Hematopoietic multipotent progenitor cell (in vitro differentiated cells): ENCODE results near the gene ZNF224. TPM values are rescaled to one million over a fixed set of nuclear protein-coding genes. Genes with fewer than 3 reads are reported as not detected.
"Not testable (repeated sequence)": the region's sequence is repeated elsewhere in the genome, so short reads cannot be mapped to it uniquely, and the experiment has no call there.

Experiments
- DNase-seq, 3 donors: peaks; one replicate each; pipeline ENCODE4 v3.0.0-alpha.2; 2011 to 2015; ENCODE audit warnings: low read depth in 2 of 3, low spot score in 2 of 3
- small RNA-seq: library from RNA; depleted of rRNA; stranded (forward); fragments of <200 nt; gene quantifications from one replicate; pipeline ENCODE3, GENCODE V24; 2012
- total RNA-seq: library from RNA; depleted of rRNA; stranded (reverse); fragments of >200 nt; gene quantifications from one replicate; pipeline ENCODE4 v1.2.3, GENCODE V29; 2012

ZNF224 gene
- total RNA-seq, 1 donor, result 16.7 TPM

DNA sequence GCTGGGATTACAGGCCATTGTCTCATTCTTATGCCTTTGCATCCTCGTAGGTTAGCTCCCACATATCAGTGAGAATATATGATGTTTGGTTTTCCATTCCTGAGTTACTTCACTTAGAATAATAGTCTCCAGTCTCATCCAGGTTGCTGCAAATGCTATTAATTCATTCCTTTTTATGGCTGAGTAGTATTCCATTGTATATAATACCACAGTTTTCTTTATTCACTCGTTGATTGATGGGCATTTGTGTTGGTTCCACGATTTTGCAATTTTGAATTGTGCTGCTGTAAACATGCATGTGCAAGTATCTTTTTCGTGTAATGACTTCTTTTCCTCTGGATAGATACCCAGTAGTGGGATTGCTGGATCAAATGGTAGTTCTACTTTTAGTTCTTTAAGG lies 27.0 kb downstream of the ZNF224 start:
- not testable (repeated sequence) for DNase-seq

DNA sequence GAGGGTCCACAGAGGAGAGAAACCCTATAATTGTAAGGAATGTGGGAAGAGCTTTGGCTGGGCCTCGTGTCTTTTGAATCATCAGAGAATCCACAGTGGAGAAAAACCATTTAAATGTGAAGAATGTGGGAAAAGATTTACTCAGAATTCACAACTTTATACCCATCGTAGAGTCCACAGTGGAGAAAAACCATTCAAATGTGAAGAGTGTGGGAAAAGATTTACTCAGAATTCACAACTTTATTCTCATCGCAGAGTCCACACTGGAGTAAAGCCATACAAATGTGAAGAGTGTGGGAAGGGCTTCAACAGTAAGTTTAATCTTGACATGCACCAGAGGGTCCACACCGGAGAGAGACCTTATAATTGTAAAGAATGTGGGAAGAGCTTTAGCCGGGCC lies 37.8 kb downstream of the ZNF224 start:
- no peak for DNase-seq

DNA sequence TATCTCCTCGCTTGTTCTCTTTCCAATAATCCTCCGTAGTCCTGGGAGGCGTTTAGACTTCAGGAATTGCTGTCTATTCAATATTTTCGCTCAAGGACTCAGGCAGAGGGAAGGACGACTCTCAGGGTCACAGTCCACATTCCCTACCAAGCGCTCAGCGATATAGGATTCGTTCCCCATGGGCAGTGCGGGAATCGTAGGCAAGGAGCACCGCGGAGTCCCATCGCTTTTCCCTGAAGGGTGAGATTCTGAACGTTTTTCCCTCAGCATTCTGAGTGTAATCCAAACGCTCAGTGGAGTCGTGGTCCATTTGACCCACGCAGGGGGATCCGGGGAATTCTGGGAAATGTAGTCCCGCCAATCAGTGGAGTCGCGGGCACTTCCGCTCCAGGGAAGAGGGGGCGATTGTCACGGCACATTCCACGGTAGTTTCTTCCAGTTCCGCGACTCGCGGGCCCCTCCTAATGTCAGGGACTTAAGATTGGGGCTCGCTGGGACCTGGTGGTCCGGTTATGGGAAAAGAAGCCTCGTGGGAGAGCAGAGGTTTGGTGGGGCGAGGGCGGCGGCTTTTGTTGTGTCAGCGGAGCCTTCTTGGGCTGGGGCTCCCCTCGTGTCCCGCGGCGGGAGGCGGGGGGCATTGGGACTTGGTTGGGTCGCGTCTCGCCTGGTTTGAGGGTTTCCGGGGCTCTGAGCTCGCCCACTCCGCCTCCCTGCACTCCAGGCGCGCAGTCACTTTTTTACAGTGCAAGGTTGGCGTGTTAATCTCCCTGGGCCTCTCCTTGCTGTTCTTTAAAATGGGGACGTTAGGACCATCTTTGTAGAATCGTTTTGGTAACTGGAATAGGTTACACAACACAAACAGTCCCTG lies 47.3 kb downstream of the ZNF224 start, which contains the start of gene ZNF234:
Gene ZNF234, plus strand, starts transcription at position 364 of the 868 bp plus-strand sequence. CDS start 3,079 bp downstream, outside the sequence.
- DNase-seq, result peak in 2 of 3 donors; percentile 85 to 87

DNA sequence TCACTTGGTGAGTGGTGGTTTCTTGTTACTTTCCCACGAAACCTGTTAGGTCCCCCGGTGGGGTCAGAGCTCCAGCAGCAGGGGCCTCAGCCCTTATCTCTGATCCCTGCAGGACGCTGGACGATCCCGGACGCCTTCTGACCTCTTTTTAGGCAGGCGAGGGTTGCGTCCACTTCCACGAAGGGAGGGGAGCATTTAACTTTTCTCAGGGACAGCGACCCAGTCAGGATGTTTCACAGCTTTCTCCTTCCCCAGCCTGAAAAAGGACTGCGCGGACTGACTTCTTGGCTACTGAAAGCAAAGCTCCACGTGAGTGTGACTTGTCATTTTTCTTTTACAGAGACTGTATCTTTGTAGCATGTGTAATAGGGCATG lies 47.9 kb downstream of the ZNF224 start:
- no peak for DNase-seq

DNA sequence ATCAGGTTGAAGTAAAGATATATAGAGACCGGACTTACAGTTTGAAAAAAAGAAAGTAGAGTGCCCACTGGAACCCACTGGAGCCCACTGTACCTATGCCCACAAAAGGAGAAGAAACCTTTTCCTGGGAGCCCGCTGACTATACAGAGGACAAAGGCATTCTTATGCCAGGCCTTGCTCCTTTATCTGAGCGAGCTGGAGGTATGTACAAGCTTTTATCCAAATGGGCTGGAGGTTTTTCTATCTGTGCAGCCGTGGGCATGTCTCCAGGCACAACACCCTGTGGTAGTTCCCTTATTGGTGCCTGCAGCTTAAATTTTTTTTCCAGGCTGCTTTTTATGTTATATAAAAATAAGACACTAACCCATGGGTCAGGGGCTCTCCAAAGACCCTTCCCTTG lies 55.6 kb downstream of the ZNF224 start:
- no peak for DNase-seq

DNA sequence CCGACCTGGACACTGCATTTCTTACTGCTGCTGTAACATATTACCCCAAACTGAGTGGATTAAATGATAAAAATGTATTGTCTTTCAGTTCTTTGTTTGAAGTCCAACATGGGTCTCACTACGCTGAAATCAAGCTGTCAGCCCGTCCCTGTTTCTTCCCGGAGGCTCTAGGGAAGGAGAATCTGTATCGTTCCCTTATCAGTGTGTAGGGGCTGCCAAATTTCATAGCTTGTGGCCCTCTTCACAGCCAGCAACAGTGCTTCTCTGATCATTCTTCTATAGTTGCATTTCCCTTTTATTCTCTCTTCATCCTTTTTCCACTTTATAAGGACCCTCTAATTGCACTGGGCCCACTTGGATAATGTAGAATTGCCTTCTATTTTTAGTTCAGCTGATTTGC lies 57.3 kb downstream of the ZNF224 start:
- DNase-seq, result no peak

DNA sequence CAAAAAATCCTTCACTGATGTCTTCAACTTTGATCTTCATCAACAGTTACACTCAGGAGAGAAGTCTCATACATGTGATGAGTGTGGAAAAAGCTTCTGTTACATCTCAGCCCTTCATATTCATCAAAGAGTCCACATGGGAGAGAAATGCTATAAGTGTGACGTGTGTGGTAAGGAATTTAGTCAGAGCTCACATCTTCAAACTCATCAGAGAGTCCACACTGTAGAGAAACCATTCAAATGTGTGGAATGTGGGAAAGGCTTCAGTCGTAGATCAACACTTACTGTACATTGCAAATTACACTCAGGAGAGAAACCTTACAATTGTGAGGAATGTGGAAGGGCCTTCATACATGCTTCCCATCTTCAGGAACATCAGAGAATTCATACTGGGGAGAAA lies 62.3 kb downstream of the ZNF224 start:
- no peak for DNase-seq

Small RNA genes within 50 kb of the gene (small RNA-seq; reads per million reads assigned to genes)
- gene RNU6-902P, result not detected

Other genes with a start within 250 kb of the ZNF224 start
- 2.7 TPM for gene ZNF404, start 210.4 kb upstream of the ZNF224 start, total RNA-seq
- 12.9 TPM for gene ZNF45, start 159.1 kb upstream of the ZNF224 start, total RNA-seq
- 3.8 TPM for gene ZNF221, start 143.1 kb upstream of the ZNF224 start, total RNA-seq
- 2.2 TPM for gene ZNF155, start 110.2 kb upstream of the ZNF224 start, total RNA-seq
- gene ZNF230, start 91.4 kb upstream of the ZNF224 start, total RNA-seq, result 2.4 TPM
- 2.7 TPM for gene ZNF222, start 69.0 kb upstream of the ZNF224 start, total RNA-seq
- gene ZNF223, start 42.3 kb upstream of the ZNF224 start, total RNA-seq, result 3.0 TPM
- 1.3 TPM for gene ZNF284, start 22.2 kb upstream of the ZNF224 start, total RNA-seq
- gene ZNF225, start 19.0 kb downstream of the ZNF224 start, total RNA-seq, result 1.9 TPM
- 4.6 TPM for gene ZNF234, start 47.2 kb downstream of the ZNF224 start, total RNA-seq
- gene ZNF226, start 70.7 kb downstream of the ZNF224 start, total RNA-seq, result 8.1 TPM
- gene ZNF227, start 118.2 kb downstream of the ZNF224 start, total RNA-seq, result 11.3 TPM
- 1.3 TPM for gene ZNF233, start 165.5 kb downstream of the ZNF224 start, total RNA-seq
- gene ZNF235, start 210.7 kb downstream of the ZNF224 start, total RNA-seq, result 4.3 TPM